Fibroblast of lung (primary cell): ENCODE results near the gene PIK3R6.

Experiments
- CTCF ChIP-seq, 2 donors: IDR thresholded peaks in 1 of 2; conservative IDR thresholded peaks in 1 of 2; 1 replicate in 1 of 2; 2 replicates in 1 of 2; pipeline ENCODE4 v1.5.1; 2011 to 2012; ENCODE audit warnings: low read length in 2 of 2, control low read depth in 1 of 2, inconsistent platforms in 1 of 2, low read depth in 1 of 2, mild to moderate bottlenecking in 1 of 2
- EZH2 ChIP-seq: IDR thresholded peaks from 2 replicates; pipeline ENCODE4 v1.5.1; 2012; ENCODE audit warnings: low read length, control low read depth, mild to moderate bottlenecking; ENCODE audit errors: missing control alignments

- TF ChIP-seq EZH2 (no peak), CTCF (conservative IDR thresholded peaks at IDR 0.05 in 1 of 2, IDR thresholded peaks at IDR 0.05 in 1 of 2; ENCODE audit: low read depth in 1 of 2, low read length in 2 of 2) (no peak)
Observed at GRCh38 chr17:8865385-8865784, 2.1 kb downstream of the PIK3R6 start.
